ENCODE measurements around the gene RNH1. TPM values are rescaled to one million over a fixed set of nuclear protein-coding genes. Genes with fewer than 3 reads are reported as not detected.

Gene RNH1
- total RNA-seq, 1 experiment from 2014 or later, result 60.0 TPM

- Histone ChIP-seq H3K18ac (ENCODE audit: insufficient read length, low read depth, low read length) (peak overlapping the region; percentile 79), H3T11ph (ENCODE audit: low read length) (no peak overlapping the region), H3K79me2 (ENCODE audit: insufficient read depth, low read length) (peaks cover 2% of the 10 kb centered on the region; the same call in 1 of the 2 replicates), H3K27ac (ENCODE audit: insufficient read length, low read depth, low read length) (no peak overlapping the region), H2AFZ (ENCODE audit: low read length) (no peak overlapping the region), H2BK20ac (ENCODE audit: low read depth, low read length, poor library complexity, severe bottlenecking) (no peak overlapping the region), H3K4me1 (ENCODE audit: insufficient read depth, low read length) (no peaks in the 10 kb centered on the region), H3K4me2 (ENCODE audit: insufficient read depth, insufficient read length, low read length) (peak overlapping the region; percentile 91), H3K9ac (ENCODE audit: extremely low read depth, insufficient read length, low read length) (peak overlapping the region; percentile 56), H2BK120ac (ENCODE audit: low read depth, low read length, poor library complexity, severe bottlenecking) (no peak overlapping the region), H3K79me1 (ENCODE audit: insufficient read depth, low read depth, low read length, poor library complexity, severe bottlenecking) (no peaks in the 10 kb centered on the region), H4K5ac (ENCODE audit: insufficient read length, low read depth, low read length) (no peak overlapping the region), H3K56ac (ENCODE audit: insufficient read length, low read depth, low read length) (no peak overlapping the region), H4K91ac (ENCODE audit: insufficient read length, low read depth, low read length) (no peak overlapping the region), H2BK5ac (ENCODE audit: insufficient read length, low read length) (no peak overlapping the region), H4K20me1 (ENCODE audit: control insufficient read depth, insufficient read depth, insufficient read length) (no peaks in the 10 kb centered on the region), H3K9me3 (ENCODE audit: control insufficient read depth, low read depth, low read length) (no peaks in the 10 kb centered on the region), H2BK15ac (ENCODE audit: low read depth, low read length) (no peak overlapping the region), H3K14ac (ENCODE audit: insufficient read depth, low read length) (peak overlapping the region; percentile 90), H3K4ac (ENCODE audit: low read depth, low read length) (no peak overlapping the region), H3K27me3 (ENCODE audit: insufficient read depth, low read length) (no peaks in the 10 kb centered on the region; the same call in 1 of the 2 replicates), H3K23ac (ENCODE audit: insufficient read length, low read depth, low read length) (no peak overlapping the region), H2BK12ac (ENCODE audit: insufficient read length, low read depth, low read length) (no peak overlapping the region), H4K8ac (replicated peaks; ENCODE audit: insufficient read length, low read depth, low read length) (no peak overlapping the region), H3K23me2 (ENCODE audit: insufficient read length, low read depth, low read length, poor library complexity, severe bottlenecking) (peaks cover 16% of the 10 kb centered on the region), H2AK5ac (ENCODE audit: insufficient read length, low read length) (no peak overlapping the region)
- H3K4me3 Mint-ChIP-seq, result peak overlapping the region; percentile 93 to 97
- H3K36me3 Mint-ChIP-seq (ENCODE audit: insufficient read depth in 1 of 3, low read depth in 3 of 3), result peaks cover 14 to 23% (median 15%) of the 10 kb centered on the region in 3 experiments
- H3K4me1 Mint-ChIP-seq, result peaks cover 3 to 9% of the 10 kb centered on the region in 2 experiments; a peak in 2 of 4 replicates
- TF ChIP-seq CTCF (conservative IDR thresholded peaks at IDR 0.05), result no peak
- H3K27ac Mint-ChIP-seq, result peak overlapping the region in 1 of 3 experiments; percentile 87; a peak in 1 of 7 replicates
- H3K9me3 Mint-ChIP-seq, result no peaks in the 10 kb centered on the region
- no CpG with 5 or more reads among the region's 45 CpGs for WGBS (ENCODE audit: extremely low coverage, insufficient read length, low lambda C conversion rate)
- DNase-seq, result no peak
- H3K27me3 Mint-ChIP-seq (ENCODE audit: low read depth), result no peaks in the 10 kb centered on the region; the same call in none of the 2 replicates
Observed at GRCh38 chr11:507727-508515, 879 bp upstream of the RNH1 start.
